ENCODE data around the gene SUN5. TPM values are rescaled to one million over a fixed set of nuclear protein-coding genes. Genes with fewer than 3 reads are reported as not detected.
A peak's percentile ranks its signal among the peaks of the same experiment; 100 is the strongest.

SUN5 gene
- total RNA-seq, 1 donor = not detected

GRCh38 chr20:33032555-33032954, 28.3 kb upstream of the SUN5 start:
- H3K4me3 ChIP-seq (ENCODE audit: insufficient read depth, low read length) = no peak overlapping the region
- no peaks in the 10 kb centered on the region for H3K27me3 ChIP-seq (ENCODE audit: insufficient read depth, low read length)
- no peak overlapping the region for H3K27ac ChIP-seq (ENCODE audit: low read depth, low read length)
- TF ChIP-seq, protein P1, sequence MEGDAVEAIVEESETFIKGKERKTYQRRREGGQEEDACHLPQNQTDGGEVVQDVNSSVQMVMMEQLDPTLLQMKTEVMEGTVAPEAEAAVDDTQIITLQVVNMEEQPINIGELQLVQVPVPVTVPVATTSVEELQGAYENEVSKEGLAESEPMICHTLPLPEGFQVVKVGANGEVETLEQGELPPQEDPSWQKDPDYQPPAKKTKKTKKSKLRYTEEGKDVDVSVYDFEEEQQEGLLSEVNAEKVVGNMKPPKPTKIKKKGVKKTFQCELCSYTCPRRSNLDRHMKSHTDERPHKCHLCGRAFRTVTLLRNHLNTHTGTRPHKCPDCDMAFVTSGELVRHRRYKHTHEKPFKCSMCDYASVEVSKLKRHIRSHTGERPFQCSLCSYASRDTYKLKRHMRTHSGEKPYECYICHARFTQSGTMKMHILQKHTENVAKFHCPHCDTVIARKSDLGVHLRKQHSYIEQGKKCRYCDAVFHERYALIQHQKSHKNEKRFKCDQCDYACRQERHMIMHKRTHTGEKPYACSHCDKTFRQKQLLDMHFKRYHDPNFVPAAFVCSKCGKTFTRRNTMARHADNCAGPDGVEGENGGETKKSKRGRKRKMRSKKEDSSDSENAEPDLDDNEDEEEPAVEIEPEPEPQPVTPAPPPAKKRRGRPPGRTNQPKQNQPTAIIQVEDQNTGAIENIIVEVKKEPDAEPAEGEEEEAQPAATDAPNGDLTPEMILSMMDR (IDR thresholded peaks at IDR 0.05; ENCODE audit: extremely low read depth, low read depth, low read length) = no peak
- H3K36me3 ChIP-seq (ENCODE audit: insufficient read depth, low read length) = no peaks in the 10 kb centered on the region
- H3K79me2 ChIP-seq (ENCODE audit: insufficient read depth, low read length) = no peaks in the 10 kb centered on the region
- no peaks in the 10 kb centered on the region for H3K4me1 ChIP-seq (ENCODE audit: insufficient read depth, low read length)
- no peaks in the 10 kb centered on the region for H4K20me1 ChIP-seq (ENCODE audit: insufficient read depth, low read length)
- H2AFZ ChIP-seq (ENCODE audit: low read length) = no peak overlapping the region
- H3K9me3 ChIP-seq (ENCODE audit: low read depth, low read length) = no peaks in the 10 kb centered on the region
- no peak overlapping the region for H3K4me2 ChIP-seq (ENCODE audit: insufficient read depth, low read length)
- DNase-seq (ENCODE audit: insufficient read length, low spot score, missing footprints) = no peak

DNA sequence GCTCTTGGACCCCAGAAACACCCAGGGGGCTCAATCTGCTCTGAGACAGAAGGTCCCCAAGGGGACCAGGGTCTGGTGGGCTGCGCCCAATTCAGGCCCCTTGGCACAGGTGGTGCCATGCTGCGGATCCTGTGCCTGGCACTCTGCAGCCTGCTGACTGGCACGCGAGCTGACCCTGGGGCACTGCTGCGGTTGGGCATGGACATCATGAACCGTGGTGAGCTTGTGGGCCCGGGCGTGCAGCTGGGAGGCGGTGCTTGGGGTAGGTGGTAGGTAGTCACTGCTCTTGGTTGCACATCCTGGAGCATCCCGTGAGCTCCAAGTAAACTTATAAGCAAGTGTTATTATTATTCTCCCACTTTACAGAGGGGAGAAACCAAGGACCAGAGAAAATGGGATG, 27.3 kb upstream of the SUN5 start, which contains the start of gene BPIFB6:
BPIFB6 (plus strand) TSS at position 118 of the 400 bp plus-strand sequence; CDS start at position 118, 0 bp downstream.
- no peaks in the 10 kb centered on the region for H3K4me1 ChIP-seq (ENCODE audit: insufficient read depth, low read length)
- no peaks in the 10 kb centered on the region for H4K20me1 ChIP-seq (ENCODE audit: insufficient read depth, low read length)
- no peak within 1 kb of the TSS for H3K4me2 ChIP-seq (ENCODE audit: insufficient read depth, low read length)
- DNase-seq (ENCODE audit: insufficient read length, low spot score, missing footprints) = no peak
- TF ChIP-seq, protein P1 (IDR thresholded peaks at IDR 0.05; ENCODE audit: extremely low read depth, low read depth, low read length) = no peak
- no peak within 1 kb of the TSS for H2AFZ ChIP-seq (ENCODE audit: low read length)
- no peak within 1 kb of the TSS for H3K4me3 ChIP-seq (ENCODE audit: insufficient read depth, low read length)
- H3K9me3 ChIP-seq (ENCODE audit: low read depth, low read length) = no peaks in the 10 kb centered on the region
- H3K27me3 ChIP-seq (ENCODE audit: insufficient read depth, low read length) = no peaks in the 10 kb centered on the region
- H3K36me3 ChIP-seq (ENCODE audit: insufficient read depth, low read length) = no peaks in the 10 kb centered on the region
- H3K79me2 ChIP-seq (ENCODE audit: insufficient read depth, low read length) = no peaks in the 10 kb centered on the region
- H3K27ac ChIP-seq (ENCODE audit: low read depth, low read length) = no peak within 1 kb of the TSS

- Histone ChIP-seq H2AFZ (ENCODE audit: low read length) (no peak overlapping the region), H3K4me3 (ENCODE audit: insufficient read depth, low read length) (no peak overlapping the region), H3K79me2 (ENCODE audit: insufficient read depth, low read length) (no peaks in the 10 kb centered on the region), H3K36me3 (ENCODE audit: insufficient read depth, low read length) (no peaks in the 10 kb centered on the region), H3K4me1 (ENCODE audit: insufficient read depth, low read length) (no peaks in the 10 kb centered on the region), H3K4me2 (ENCODE audit: insufficient read depth, low read length) (no peak overlapping the region), H4K20me1 (ENCODE audit: insufficient read depth, low read length) (no peaks in the 10 kb centered on the region), H3K27me3 (ENCODE audit: insufficient read depth, low read length) (no peaks in the 10 kb centered on the region), H3K9me3 (ENCODE audit: low read depth, low read length) (no peaks in the 10 kb centered on the region), H3K27ac (ENCODE audit: low read depth, low read length) (no peak overlapping the region)
- TF ChIP-seq, protein P1 (IDR thresholded peaks at IDR 0.05; ENCODE audit: extremely low read depth, low read depth, low read length) = no peak
- DNase-seq (ENCODE audit: insufficient read length, low spot score, missing footprints) = peak; percentile 65
Measured at GRCh38 chr20:33030569-33030968, 26.3 kb upstream of the SUN5 start.

GRCh38 chr20:33030076-33030475, 25.8 kb upstream of the SUN5 start:
- Histone ChIP-seq H3K4me3 (ENCODE audit: insufficient read depth, low read length) (no peak overlapping the region), H4K20me1 (ENCODE audit: insufficient read depth, low read length) (no peaks in the 10 kb centered on the region), H3K4me2 (ENCODE audit: insufficient read depth, low read length) (no peak overlapping the region), H3K4me1 (ENCODE audit: insufficient read depth, low read length) (no peaks in the 10 kb centered on the region), H3K36me3 (ENCODE audit: insufficient read depth, low read length) (no peaks in the 10 kb centered on the region), H3K27me3 (ENCODE audit: insufficient read depth, low read length) (no peaks in the 10 kb centered on the region), H3K27ac (ENCODE audit: low read depth, low read length) (no peak overlapping the region), H3K79me2 (ENCODE audit: insufficient read depth, low read length) (no peaks in the 10 kb centered on the region), H3K9me3 (ENCODE audit: low read depth, low read length) (no peaks in the 10 kb centered on the region), H2AFZ (ENCODE audit: low read length) (no peak overlapping the region)
- TF ChIP-seq, protein P1 (IDR thresholded peaks at IDR 0.05; ENCODE audit: extremely low read depth, low read depth, low read length) = no peak
- DNase-seq (ENCODE audit: insufficient read length, low spot score, missing footprints) = peak; percentile 46
